Spleen (tissue), 11 donors: Measurements from ENCODE around the gene RALGAPA1. TPM values are rescaled to one million over a fixed set of nuclear protein-coding genes. Genes with fewer than 3 reads are reported as not detected.

Experiments used
- DNase-seq: peaks from one replicate; pipeline ENCODE4 v3.0.0-alpha.2; 2020
- H3K27ac ChIP-seq, 8 donors: fragments of 200-600 bp; sonication (generic) in 7 of 8; 1 replicate in 4 of 8; 2 replicates in 4 of 8; pipeline versions ENCODE4 v1.5.0 to v1.8.0; 2016 to 2021; ENCODE audit warnings: inconsistent platforms in 4 of 8, mild to moderate bottlenecking in 4 of 8, moderate library complexity in 1 of 8
- H3K27me3 ChIP-seq, 7 donors: fragments of 200-600 bp; sonication (generic) in 6 of 7; replicated peaks in 1 of 7; 1 replicate in 4 of 7; 2 replicates in 3 of 7; pipeline versions ENCODE4 v1.5.0 to v1.8.0; 2016 to 2021; ENCODE audit warnings: inconsistent platforms in 3 of 7, mild to moderate bottlenecking in 1 of 7
- H3K36me3 ChIP-seq, 6 donors: fragments of 200-600 bp; sonication (generic) in 5 of 6; 1 replicate in 4 of 6; 2 replicates in 2 of 6; pipeline versions ENCODE4 v1.5.0 to v1.8.0; 2016 to 2021; ENCODE audit warnings: inconsistent platforms in 2 of 6
- H3K4me1 ChIP-seq, 6 donors: fragments of 200-600 bp; sonication (generic) in 5 of 6; 1 replicate in 3 of 6; 2 replicates in 3 of 6; pipeline versions ENCODE4 v1.5.0 to v1.8.0; 2016 to 2021; ENCODE audit warnings: inconsistent platforms in 3 of 6
- H3K4me3 ChIP-seq, 8 donors: fragments of 200-600 bp; sonication (generic) in 7 of 8; 1 replicate in 4 of 8; 2 replicates in 4 of 8; pipeline versions ENCODE4 v1.5.0 to v1.8.0; 2016 to 2021; ENCODE audit warnings: inconsistent platforms in 4 of 8, mild to moderate bottlenecking in 4 of 8, moderate library complexity in 2 of 8
- H3K9me3 ChIP-seq, 8 donors: fragments of 200-600 bp; sonication (generic) in 7 of 8; 1 replicate in 4 of 8; 2 replicates in 4 of 8; pipeline versions ENCODE4 v1.5.0 to v1.8.0; 2016 to 2021; ENCODE audit warnings: inconsistent platforms in 4 of 8
- POLR2A ChIP-seq, 3 donors: fragments of 450-650 bp; IDR thresholded peaks; one replicate each; pipeline ENCODE4 v1.5.1; 2017; ENCODE audit warnings: antibody characterized with exemption in 3 of 3, mild to moderate bottlenecking in 1 of 3
- POLR2AphosphoS5 ChIP-seq, 3 donors: sonication (generic); formaldehyde crosslinking; IDR thresholded peaks; one replicate each; pipeline ENCODE4 v1.5.1; 2017; ENCODE audit warnings: antibody characterized with exemption in 3 of 3
- WGBS, 5 donors: extraction: QIAGEN DNeasy Blood & Tissue Kit in 3 of 5; methylation state at CpG; one replicate each; pipeline versions ENCODE4 v1.1.5 to v1.1.7; 2013 to 2018; 5-methylcytosine and 5-hydroxymethylcytosine counted together
- intact Hi-C: fragments of 100-400 bp; cut with DNase I; formaldehyde crosslinking; loops from one replicate; pipeline ENCODE4 v1.15.0; 2023; ENCODE audit warnings: low total_unique reads
- polyA plus RNA-seq, 3 donors: library from polyadenylated mRNA; stranded (reverse); fragments of 200-250 nt; gene quantifications; one replicate each; pipeline ENCODE4 v1.2.1, GENCODE V29; 2013
- total RNA-seq, 7 donors: library from RNA; depleted of rRNA in 3 of 7; stranded (reverse); fragments of >200 nt in 3 of 7; fragmentation: NEBNext Ultra II Directional in 4 of 7; extraction: Animal tissue kit (Norgen Biotek cat#: 25700) in 4 of 7; gene quantifications; one replicate each; pipeline versions ENCODE4 v1.1.0 to v1.2.1, GENCODE V29; 2016 to 2021
- TF ChIP-seq, protein P1 (sequence below), 11 experiments: fragments of 200-600 bp in 7 of 11; fragments of 450-650 bp in 4 of 11; sonication (generic) in 4 of 11; IDR thresholded peaks in 8 of 11; conservative IDR thresholded peaks in 3 of 11; 1 replicate in 7 of 11; 2 replicates in 4 of 11; pipeline versions ENCODE4 v1.4.0 to v1.8.0; 2016 to 2021; ENCODE audit warnings: antibody characterized with exemption in 11 of 11, inconsistent platforms in 4 of 11, mild to moderate bottlenecking in 1 of 11
- donor health status: healthy with polysubstance abuse.
- donor health status: DM: no; HTN: no; CAD: no; lungs with moderate emphysema.
- donor health status: DM: no; HTN: no; CAD: no.
- donor health status: Bipolar disorder and iron deficiency.
- donor health status: healthy.
- donor health status: DM: no; HTN: no; CAD: no.
- donor health status: DM: yes; HTN: yes; CAD: no.

Gene RALGAPA1
- total and polyA plus RNA-seq, 10 donors = 9.7 to 76.0 (median 52.2) TPM

DNA sequence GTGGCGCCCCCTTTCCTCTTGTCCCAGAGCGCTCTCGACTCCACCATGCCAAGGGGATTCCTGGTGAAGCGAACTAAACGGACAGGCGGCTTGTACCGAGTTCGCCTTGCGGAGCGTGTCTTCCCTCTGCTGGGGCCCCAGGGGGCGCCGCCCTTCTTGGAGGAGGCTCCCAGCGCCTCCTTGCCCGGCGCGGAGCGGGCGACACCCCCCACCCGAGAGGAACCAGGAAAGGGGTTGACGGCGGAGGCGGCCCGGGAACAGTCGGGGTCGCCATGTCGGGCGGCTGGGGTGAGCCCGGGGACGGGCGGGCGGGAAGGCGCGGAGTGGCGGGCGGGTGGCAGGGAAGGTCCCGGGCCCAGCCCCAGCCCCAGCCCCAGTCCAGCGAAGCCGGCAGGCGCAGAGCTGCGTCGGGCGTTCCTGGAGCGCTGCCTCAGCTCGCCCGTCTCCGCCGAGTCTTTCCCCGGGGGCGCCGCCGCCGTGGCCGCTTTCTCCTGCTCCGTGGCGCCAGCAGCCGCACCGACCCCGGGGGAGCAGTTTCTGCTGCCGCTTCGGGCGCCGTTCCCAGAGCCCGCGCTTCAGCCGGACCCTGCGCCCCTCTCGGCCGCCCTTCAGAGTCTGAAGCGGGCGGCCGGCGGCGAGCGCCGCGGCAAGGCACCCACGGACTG is 274.8 kb downstream of the RALGAPA1 start:
- intact Hi-C loops = no loop called here
- peaks cover 9 to 77% (median 60%) of the 10 kb centered on the region in 7 donors for H3K27me3 ChIP-seq
- H3K27ac ChIP-seq = no peak overlapping the region
- WGBS, 5 donors = 2 to 5% (median 2%) methylated on average over 10 to 77 of the region's 77 CpGs
- H3K9me3 ChIP-seq = no peaks in the 10 kb centered on the region
- peaks cover 18 to 31% (median 29%) of the 10 kb centered on the region in 6 donors for H3K4me1 ChIP-seq
- DNase-seq = peak; percentile 77
- peak overlapping the region; percentile 48 to 84 (median 68) for H3K4me3 ChIP-seq
- TF ChIP-seq POLR2AphosphoS5 (IDR thresholded peaks at IDR 0.05) (no peak), POLR2A (IDR thresholded peaks at IDR 0.05) (no peak)
- TF ChIP-seq, protein P1, sequence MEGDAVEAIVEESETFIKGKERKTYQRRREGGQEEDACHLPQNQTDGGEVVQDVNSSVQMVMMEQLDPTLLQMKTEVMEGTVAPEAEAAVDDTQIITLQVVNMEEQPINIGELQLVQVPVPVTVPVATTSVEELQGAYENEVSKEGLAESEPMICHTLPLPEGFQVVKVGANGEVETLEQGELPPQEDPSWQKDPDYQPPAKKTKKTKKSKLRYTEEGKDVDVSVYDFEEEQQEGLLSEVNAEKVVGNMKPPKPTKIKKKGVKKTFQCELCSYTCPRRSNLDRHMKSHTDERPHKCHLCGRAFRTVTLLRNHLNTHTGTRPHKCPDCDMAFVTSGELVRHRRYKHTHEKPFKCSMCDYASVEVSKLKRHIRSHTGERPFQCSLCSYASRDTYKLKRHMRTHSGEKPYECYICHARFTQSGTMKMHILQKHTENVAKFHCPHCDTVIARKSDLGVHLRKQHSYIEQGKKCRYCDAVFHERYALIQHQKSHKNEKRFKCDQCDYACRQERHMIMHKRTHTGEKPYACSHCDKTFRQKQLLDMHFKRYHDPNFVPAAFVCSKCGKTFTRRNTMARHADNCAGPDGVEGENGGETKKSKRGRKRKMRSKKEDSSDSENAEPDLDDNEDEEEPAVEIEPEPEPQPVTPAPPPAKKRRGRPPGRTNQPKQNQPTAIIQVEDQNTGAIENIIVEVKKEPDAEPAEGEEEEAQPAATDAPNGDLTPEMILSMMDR (IDR thresholded peaks at IDR 0.05 in 8 of 11, conservative IDR thresholded peaks at IDR 0.05 in 3 of 11) = no peak
- peaks cover 0 to 10% (median 0%) of the 10 kb centered on the region in 6 donors for H3K36me3 ChIP-seq

DNA sequence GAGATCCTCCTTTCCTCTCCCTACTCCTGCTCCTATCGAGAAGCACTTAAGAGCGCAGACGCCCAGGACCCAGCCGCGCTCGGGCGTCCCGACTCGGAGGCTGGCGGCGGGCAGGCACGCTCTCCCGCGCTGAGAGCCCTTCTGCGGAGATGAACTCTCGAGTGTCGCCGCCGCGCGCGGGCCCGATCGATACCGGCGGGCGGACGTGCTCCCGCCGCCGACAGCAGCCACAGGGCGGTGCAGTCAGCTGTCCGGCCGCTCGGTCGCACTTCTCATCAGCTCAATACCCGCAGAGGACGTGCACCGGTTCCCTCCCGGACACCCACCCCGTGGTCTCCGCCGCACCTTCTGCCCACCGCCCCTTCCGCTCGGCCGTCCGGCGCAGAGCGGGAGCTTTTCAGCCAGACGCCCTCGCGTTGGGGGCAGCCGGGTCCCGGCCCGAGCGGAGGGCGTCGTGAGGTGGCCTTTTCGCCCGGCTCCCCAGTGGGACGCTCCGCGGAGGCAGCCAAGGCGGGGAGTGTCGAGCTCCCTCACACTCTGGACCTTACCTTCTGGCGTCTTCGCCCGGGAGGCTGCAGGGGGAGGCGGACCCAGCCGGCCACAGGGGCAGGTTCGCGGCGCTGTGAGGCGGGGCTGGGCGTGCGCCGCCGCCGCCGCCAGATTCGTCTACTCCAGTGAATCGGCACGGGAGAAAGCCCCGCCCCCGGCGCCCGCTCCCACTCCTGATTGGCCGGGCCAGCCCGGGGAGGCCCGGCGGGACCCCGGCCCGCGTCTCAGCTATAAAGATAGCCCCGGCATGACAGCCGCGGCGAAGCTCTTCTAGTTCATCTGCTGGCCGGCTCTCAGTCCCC is 275.5 kb downstream of the RALGAPA1 start, which contains the start of gene INSM2:
Gene INSM2 (plus strand): TSS at position 808 of the 851 bp plus-strand sequence. CDS start 89 bp downstream, outside the sequence.
- Histone ChIP-seq H3K4me1 (peaks cover 18 to 31% (median 29%) of the 10 kb centered on the region in 6 donors), H3K9me3 (no peaks in the 10 kb centered on the region), H3K27ac (no peak within 1 kb of the TSS), H3K4me3 (peak within 1 kb of the TSS; percentile 48 to 84 (median 68)), H3K36me3 (peaks cover 0 to 10% (median 0%) of the 10 kb centered on the region in 6 donors), H3K27me3 (peaks cover 9 to 79% (median 60%) of the 10 kb centered on the region in 7 donors)
- 1 to 3% (median 1%) methylated on average over 35 to 100 of the region's 100 CpGs for WGBS, 5 donors
- TF ChIP-seq, protein P1 (IDR thresholded peaks at IDR 0.05 in 8 of 11, conservative IDR thresholded peaks at IDR 0.05 in 3 of 11) = no peak
- no peak for TF ChIP-seq POLR2AphosphoS5 (IDR thresholded peaks at IDR 0.05)
- TF ChIP-seq POLR2A (IDR thresholded peaks at IDR 0.05) = no peak
- peak; percentile 84 for DNase-seq
- intact Hi-C loops = no loop called here

DNA sequence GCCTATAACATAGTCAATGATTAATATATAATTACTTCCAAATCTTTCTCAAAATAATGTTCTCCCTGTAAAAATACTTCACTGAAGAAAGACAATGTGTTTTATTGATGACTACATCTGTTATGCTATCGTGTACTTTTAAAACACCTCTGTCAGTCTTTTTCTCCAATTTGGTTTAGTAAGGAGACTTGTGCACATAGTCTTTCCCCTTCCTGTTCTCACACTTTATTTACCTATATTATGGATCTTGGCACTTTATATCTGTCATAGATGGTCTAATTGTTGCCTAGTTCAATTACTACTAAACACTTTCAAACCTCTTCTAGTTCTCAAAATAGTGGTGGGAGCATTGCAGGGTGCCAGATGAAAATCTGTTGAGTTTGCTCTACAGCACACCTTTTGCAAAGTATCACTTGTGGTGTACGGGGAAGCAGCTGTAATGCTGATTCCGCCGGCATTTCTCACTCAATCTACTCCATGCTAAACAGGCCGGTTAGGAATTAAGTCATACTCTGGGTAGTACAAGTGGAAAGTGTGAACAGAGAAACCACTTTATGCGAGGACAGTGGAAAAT is 276.2 kb downstream of the RALGAPA1 start:
- no peak for DNase-seq
- intact Hi-C loops = no loop called here
- WGBS, 5 donors = 10 to 25% (median 14%) methylated on average over 6 of the region's 6 CpGs
- no peak for TF ChIP-seq POLR2AphosphoS5 (IDR thresholded peaks at IDR 0.05)
- TF ChIP-seq, protein P1 (IDR thresholded peaks at IDR 0.05 in 8 of 11, conservative IDR thresholded peaks at IDR 0.05 in 3 of 11) = no peak
- no peak for TF ChIP-seq POLR2A (IDR thresholded peaks at IDR 0.05)
- H3K36me3 ChIP-seq = peaks cover 0 to 4% (median 0%) of the 10 kb centered on the region in 6 donors
- H3K4me3 ChIP-seq = peak overlapping the region in 7 of 8 donors; percentile 57 to 84 (median 71)
- H3K27me3 ChIP-seq = peaks cover 9 to 79% (median 60%) of the 10 kb centered on the region in 7 donors
- no peaks in the 10 kb centered on the region for H3K9me3 ChIP-seq
- H3K27ac ChIP-seq = no peak overlapping the region
- H3K4me1 ChIP-seq = peaks cover 18 to 31% (median 29%) of the 10 kb centered on the region in 6 donors
